ENCODE measurements around the gene SLC38A3. TPM values are rescaled to one million over a fixed set of nuclear protein-coding genes. Genes with fewer than 3 reads are reported as not detected.
A peak's percentile ranks its signal among the peaks of the same experiment; 100 is the strongest.

SLC38A3 gene
- total RNA-seq, 1 donor from 2014 or later: 0.17 TPM

DNA sequence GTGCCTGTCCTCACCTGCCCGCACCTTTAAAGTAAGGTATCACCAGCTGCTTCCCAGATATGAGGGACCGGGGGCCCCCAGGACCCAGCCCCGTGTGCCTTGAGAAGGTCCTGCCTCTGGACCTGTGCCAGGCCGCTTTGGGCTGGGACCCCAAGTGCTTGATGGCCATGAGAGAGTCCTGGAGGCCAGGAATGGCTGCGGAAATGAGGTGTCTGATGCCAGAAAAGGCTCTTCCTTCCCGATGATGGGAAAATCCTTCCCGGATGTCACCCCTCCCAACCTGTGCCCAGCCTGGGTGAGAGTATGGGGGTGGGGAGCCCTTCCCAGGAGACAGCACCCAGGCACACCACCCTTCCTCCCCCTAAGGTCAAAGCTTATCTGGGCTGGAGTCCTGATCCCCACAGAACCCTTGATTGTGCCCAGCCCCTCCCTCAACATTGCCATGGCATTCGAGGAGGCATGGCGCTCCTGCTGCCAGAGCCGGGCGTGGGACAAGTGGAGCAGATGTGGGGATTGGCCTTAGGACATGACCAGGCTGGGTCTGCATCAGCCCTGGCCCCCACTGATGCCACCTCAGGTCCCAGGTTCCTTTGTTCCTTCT lies 35.7 kb upstream of the SLC38A3 start:
- H3K4me1 Mint-ChIP-seq: peaks cover 66% of the 10 kb centered on the region
- Histone ChIP-seq H3F3A (ENCODE audit: low read depth) (peaks cover 22% of the 10 kb centered on the region), H3K4me3 (no peak overlapping the region), H3K9me3 (ENCODE audit: low read depth) (no peaks in the 10 kb centered on the region), H3K36me3 (no peaks in the 10 kb centered on the region), H3K27me3 (no peaks in the 10 kb centered on the region), H4K20me1 (ENCODE audit: low read depth) (peaks cover 85% of the 10 kb centered on the region), H2AFZ (replicated peaks) (no peak overlapping the region), H3K79me2 (ENCODE audit: low read depth) (peaks cover 12% of the 10 kb centered on the region), H3K9ac (no peak overlapping the region), H3K4me2 (peak overlapping the region; percentile 66), H3K4me1 (peaks cover 64% of the 10 kb centered on the region), H3K27ac (no peak overlapping the region)
- peaks cover 8% of the 10 kb centered on the region for H3K27me3 Mint-ChIP-seq (ENCODE audit: insufficient read depth, low read depth)
- no peaks in the 10 kb centered on the region for H3K36me3 Mint-ChIP-seq
- no peak for TF ChIP-seq EZH2 (IDR thresholded peaks at IDR 0.05)
- TF ChIP-seq EZH2phosphoT487 (IDR thresholded peaks at IDR 0.05): no peak
- TF ChIP-seq, protein P1, sequence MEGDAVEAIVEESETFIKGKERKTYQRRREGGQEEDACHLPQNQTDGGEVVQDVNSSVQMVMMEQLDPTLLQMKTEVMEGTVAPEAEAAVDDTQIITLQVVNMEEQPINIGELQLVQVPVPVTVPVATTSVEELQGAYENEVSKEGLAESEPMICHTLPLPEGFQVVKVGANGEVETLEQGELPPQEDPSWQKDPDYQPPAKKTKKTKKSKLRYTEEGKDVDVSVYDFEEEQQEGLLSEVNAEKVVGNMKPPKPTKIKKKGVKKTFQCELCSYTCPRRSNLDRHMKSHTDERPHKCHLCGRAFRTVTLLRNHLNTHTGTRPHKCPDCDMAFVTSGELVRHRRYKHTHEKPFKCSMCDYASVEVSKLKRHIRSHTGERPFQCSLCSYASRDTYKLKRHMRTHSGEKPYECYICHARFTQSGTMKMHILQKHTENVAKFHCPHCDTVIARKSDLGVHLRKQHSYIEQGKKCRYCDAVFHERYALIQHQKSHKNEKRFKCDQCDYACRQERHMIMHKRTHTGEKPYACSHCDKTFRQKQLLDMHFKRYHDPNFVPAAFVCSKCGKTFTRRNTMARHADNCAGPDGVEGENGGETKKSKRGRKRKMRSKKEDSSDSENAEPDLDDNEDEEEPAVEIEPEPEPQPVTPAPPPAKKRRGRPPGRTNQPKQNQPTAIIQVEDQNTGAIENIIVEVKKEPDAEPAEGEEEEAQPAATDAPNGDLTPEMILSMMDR (IDR thresholded peaks at IDR 0.05): no peak
- H3K9me3 Mint-ChIP-seq: no peaks in the 10 kb centered on the region
- H3K4me3 Mint-ChIP-seq: no peak overlapping the region
- no peak for DNase-seq (ENCODE audit: low spot score)
- no peak overlapping the region for H3K27ac Mint-ChIP-seq

DNA sequence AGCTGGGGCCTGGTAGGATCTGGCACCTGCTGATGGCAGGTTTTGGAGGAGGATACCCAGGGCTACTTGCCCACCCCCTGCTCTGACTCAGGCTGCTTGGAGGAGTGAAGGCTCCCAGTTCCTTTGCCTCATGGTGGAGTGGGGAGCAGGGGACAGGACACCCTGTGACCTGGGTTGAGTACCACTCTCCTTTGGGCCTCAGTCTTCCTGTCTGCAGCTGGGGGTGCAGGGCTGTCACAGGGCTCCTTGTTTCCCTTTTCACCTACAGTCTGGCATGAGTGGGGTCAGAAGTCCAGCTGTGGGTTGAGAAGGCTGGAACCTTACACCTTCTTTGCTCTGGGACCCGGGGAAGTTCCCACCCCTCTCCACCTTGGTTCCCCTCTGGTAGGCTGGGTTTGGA lies 35.2 kb upstream of the SLC38A3 start:
- peaks cover 64% of the 10 kb centered on the region for H3K4me1 ChIP-seq
- no peak for DNase-seq (ENCODE audit: low spot score)
- H3K4me1 Mint-ChIP-seq: peaks cover 61% of the 10 kb centered on the region

DNA sequence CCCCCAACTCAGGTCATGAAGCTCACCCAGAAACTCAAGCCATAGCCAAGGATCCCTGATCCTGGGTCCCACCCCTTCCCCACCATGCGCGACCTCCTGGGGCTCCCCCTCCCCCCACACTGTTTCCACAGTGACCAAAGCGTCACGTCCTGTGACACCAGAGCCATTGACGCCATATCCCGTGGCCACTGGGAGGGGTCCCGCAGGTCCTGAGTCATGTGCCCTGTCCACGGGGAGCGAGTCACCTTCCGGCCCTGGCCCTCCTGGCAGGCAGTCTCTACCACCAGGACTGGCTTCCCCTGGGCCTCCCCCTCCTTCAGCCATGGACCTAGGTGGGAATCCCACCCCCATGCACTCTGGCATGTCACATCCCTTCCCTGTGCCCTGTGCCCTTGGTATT lies 34.4 kb upstream of the SLC38A3 start:
- DNase-seq (ENCODE audit: low spot score): no peak
- H3K27me3 ChIP-seq: no peaks in the 10 kb centered on the region
- peaks cover 71% of the 10 kb centered on the region for H4K20me1 ChIP-seq (ENCODE audit: low read depth)
- Mint-ChIP-seq H3K27me3 (ENCODE audit: insufficient read depth, low read depth) (peaks cover 4% of the 10 kb centered on the region), H3K4me3 (no peak overlapping the region), H3K27ac (no peak overlapping the region), H3K4me1 (peaks cover 54% of the 10 kb centered on the region), H3K36me3 (no peaks in the 10 kb centered on the region), H3K9me3 (no peaks in the 10 kb centered on the region)
- TF ChIP-seq EZH2phosphoT487 (IDR thresholded peaks at IDR 0.05): no peak
- no peak for TF ChIP-seq EZH2 (IDR thresholded peaks at IDR 0.05)
- TF ChIP-seq, protein P1 (IDR thresholded peaks at IDR 0.05): no peak
- no peak overlapping the region for H3K4me3 ChIP-seq
- no peaks in the 10 kb centered on the region for H3K9me3 ChIP-seq (ENCODE audit: low read depth)
- no peak overlapping the region for H3K9ac ChIP-seq
- no peak overlapping the region for H2AFZ ChIP-seq (replicated peaks)
- no peak overlapping the region for H3K4me2 ChIP-seq
- peaks cover 55% of the 10 kb centered on the region for H3K4me1 ChIP-seq
- no peaks in the 10 kb centered on the region for H3K36me3 ChIP-seq
- peaks cover 22% of the 10 kb centered on the region for H3F3A ChIP-seq (ENCODE audit: low read depth)
- H3K79me2 ChIP-seq (ENCODE audit: low read depth): peaks cover 12% of the 10 kb centered on the region
- no peak overlapping the region for H3K27ac ChIP-seq

More for the DNA sequence above, 35.2 kb upstream of the SLC38A3 start:
- H3K79me2 ChIP-seq (ENCODE audit: low read depth): peaks cover 12% of the 10 kb centered on the region
- H3K4me2 ChIP-seq: peak overlapping the region; percentile 66
- no peaks in the 10 kb centered on the region for H3K36me3 Mint-ChIP-seq
- H3K36me3 ChIP-seq: no peaks in the 10 kb centered on the region
- H3K9ac ChIP-seq: no peak overlapping the region
- no peak overlapping the region for H3K4me3 Mint-ChIP-seq
- H3K27ac ChIP-seq: no peak overlapping the region
- peaks cover 4% of the 10 kb centered on the region for H3K27me3 Mint-ChIP-seq (ENCODE audit: insufficient read depth, low read depth)
- peaks cover 22% of the 10 kb centered on the region for H3F3A ChIP-seq (ENCODE audit: low read depth)
- H3K9me3 ChIP-seq (ENCODE audit: low read depth): no peaks in the 10 kb centered on the region
- no peak overlapping the region for H2AFZ ChIP-seq (replicated peaks)
- H3K27ac Mint-ChIP-seq: peak overlapping the region; percentile 33
- no peak overlapping the region for H3K4me3 ChIP-seq
- H3K9me3 Mint-ChIP-seq: no peaks in the 10 kb centered on the region
- H4K20me1 ChIP-seq (ENCODE audit: low read depth): peaks cover 79% of the 10 kb centered on the region
- no peaks in the 10 kb centered on the region for H3K27me3 ChIP-seq
- TF ChIP-seq EZH2phosphoT487 (IDR thresholded peaks at IDR 0.05) (no peak), EZH2 (IDR thresholded peaks at IDR 0.05) (no peak)
- TF ChIP-seq, protein P1 (IDR thresholded peaks at IDR 0.05): no peak

Data from neural progenitor cell (in vitro differentiated cells).